ENCODE results near the gene MOV10. TPM values are rescaled to one million over a fixed set of nuclear protein-coding genes. Genes with fewer than 3 reads are reported as not detected.

Gene MOV10
- total and polyA plus RNA-seq, 2 experiments from 2014 or later, result 62.0 to 96.2 TPM

GRCh38 chr1:112694363-112694929, 20.0 kb downstream of the MOV10 start:
- H3K27ac ChIP-seq, result no peak overlapping the region
- no peaks in the 10 kb centered on the region for H3K27me3 ChIP-seq
- TF ChIP-seq CTCF (IDR thresholded peaks at IDR 0.05; ENCODE audit: low read depth, low read length), result no peak
- no peaks in the 10 kb centered on the region for H3K9me3 ChIP-seq (ENCODE audit: low read depth)
- no peak for DNase-seq (ENCODE audit: low read depth in 1 of 2, low spot score in 1 of 2)
- peaks cover 18% of the 10 kb centered on the region for H3K4me1 ChIP-seq (ENCODE audit: low read depth)
- no peak overlapping the region for H3K4me3 ChIP-seq
- H3K36me3 ChIP-seq, result peaks cover 43% of the 10 kb centered on the region

- Histone ChIP-seq H3K9me3 (ENCODE audit: low read depth) (no peaks in the 10 kb centered on the region), H3K27me3 (no peaks in the 10 kb centered on the region), H3K4me3 (no peak overlapping the region), H3K27ac (no peak overlapping the region), H3K4me1 (ENCODE audit: low read depth) (peaks cover 26% of the 10 kb centered on the region), H3K36me3 (peaks cover 43% of the 10 kb centered on the region)
- DNase-seq (ENCODE audit: low read depth in 1 of 2, low spot score in 1 of 2), result no peak
- TF ChIP-seq CTCF (IDR thresholded peaks at IDR 0.05; ENCODE audit: low read depth, low read length), result no peak
Measured at GRCh38 chr1:112695276-112695675, 20.8 kb downstream of the MOV10 start.

- H3K4me1 ChIP-seq (ENCODE audit: low read depth), result peaks cover 36% of the 10 kb centered on the region
- TF ChIP-seq CTCF (IDR thresholded peaks at IDR 0.05; ENCODE audit: low read depth, low read length), result no peak
- H3K27me3 ChIP-seq, result no peaks in the 10 kb centered on the region
- peak overlapping the region; percentile 91 for H3K27ac ChIP-seq
- DNase-seq (ENCODE audit: low read depth in 1 of 2, low spot score in 1 of 2), result no peak
- no peaks in the 10 kb centered on the region for H3K9me3 ChIP-seq (ENCODE audit: low read depth)
- H3K4me3 ChIP-seq, result no peak overlapping the region
- H3K36me3 ChIP-seq, result peaks cover 37% of the 10 kb centered on the region
Measured at GRCh38 chr1:112696578-112697314, 22.3 kb downstream of the MOV10 start.

- no peak for DNase-seq (ENCODE audit: low read depth in 1 of 2, low spot score in 1 of 2)
- Histone ChIP-seq H3K4me1 (ENCODE audit: low read depth) (peaks cover 36% of the 10 kb centered on the region), H3K9me3 (ENCODE audit: low read depth) (no peaks in the 10 kb centered on the region), H3K36me3 (peaks cover 26% of the 10 kb centered on the region), H3K27me3 (no peaks in the 10 kb centered on the region), H3K4me3 (no peak overlapping the region), H3K27ac (peak overlapping the region; percentile 91)
- no peak for TF ChIP-seq CTCF (IDR thresholded peaks at IDR 0.05; ENCODE audit: low read depth, low read length)
Measured at GRCh38 chr1:112697781-112698201, 23.3 kb downstream of the MOV10 start.

- Histone ChIP-seq H3K9me3 (ENCODE audit: low read depth) (no peaks in the 10 kb centered on the region), H3K4me3 (no peak overlapping the region), H3K4me1 (ENCODE audit: low read depth) (peaks cover 36% of the 10 kb centered on the region), H3K36me3 (peaks cover 23% of the 10 kb centered on the region), H3K27me3 (no peaks in the 10 kb centered on the region), H3K27ac (peak overlapping the region; percentile 91)
- TF ChIP-seq CTCF (IDR thresholded peaks at IDR 0.05; ENCODE audit: low read depth, low read length), result no peak
- DNase-seq (ENCODE audit: low read depth in 1 of 2, low spot score in 1 of 2), result peak in 1 of 2 donors; percentile 60
Measured at GRCh38 chr1:112698366-112699310, 24.2 kb downstream of the MOV10 start.

Data from cardiac muscle cell (in vitro differentiated cells and primary cell).